ENCODE data around the gene ADAT3.

- TF ChIP-seq YY1 (IDR thresholded peaks at IDR 0.05; ENCODE audit: insufficient read depth, insufficient read length): no peak
- TF ChIP-seq SUZ12 (IDR thresholded peaks at IDR 0.05; ENCODE audit: extremely low read depth, insufficient read depth, insufficient read length): no peak
Observed at GRCh38 chr19:1901940-1902404, 3.2 kb upstream of the ADAT3 start.
